MCF 10A (cell line): Measurements from ENCODE around the gene CYP4B1. TPM values are rescaled to one million over a fixed set of nuclear protein-coding genes. Genes with fewer than 3 reads are reported as not detected.
A peak's percentile ranks its signal among the peaks of the same experiment; 100 is the strongest.

Source experiments
- BruUV-seq: library from RNA; stranded (reverse); fragments of 400-500 nt; replicated peaks from 2 replicates; lab custom pipeline; 2021; lab: Mats Ljungman, UMichigan
- CTCF ChIA-PET: fragments of 300-600 bp; sonication (Branson Sonifier 250); formaldehyde crosslinking; extraction: SDS; loops from one replicate; lab custom pipeline; 2021; ENCODE audit warnings: antibody characterized with exemption, inconsistent platforms; lab: Yijun Ruan, JAX
- POLR2A ChIA-PET: fragments of 300-600, 350-650 bp; sonication (Branson Sonifier 250); formaldehyde crosslinking; extraction: SDS; loops from one replicate; lab custom pipeline; 2020; ENCODE audit warnings: antibody characterized with exemption, inconsistent platforms; lab: Yijun Ruan, JAX
- DNase-seq: peaks from one replicate; pipeline ENCODE4 v3.0.0-alpha.2; 2018; ENCODE audit not compliant: unreplicated experiment
- H3K27ac Mint-ChIP-seq: one replicate; pipeline ENCODE4 v1.8.0; 2022; ENCODE audit warnings: mild to moderate bottlenecking, low read depth, mixed read lengths; ENCODE audit not compliant: unreplicated experiment
- H3K27me3 Mint-ChIP-seq: one replicate; pipeline ENCODE4 v1.8.0; 2022; ENCODE audit warnings: mixed read lengths; ENCODE audit not compliant: insufficient read depth, unreplicated experiment
- H3K36me3 Mint-ChIP-seq: one replicate; pipeline ENCODE4 v1.8.0; 2022; ENCODE audit warnings: mild to moderate bottlenecking, moderate library complexity, mixed read lengths; ENCODE audit not compliant: insufficient read depth, unreplicated experiment
- H3K4me1 Mint-ChIP-seq: one replicate; pipeline ENCODE4 v1.8.0; 2022; ENCODE audit warnings: mixed read lengths; ENCODE audit not compliant: insufficient read depth, unreplicated experiment
- H3K4me3 Mint-ChIP-seq: one replicate; pipeline ENCODE4 v1.8.0; 2022; ENCODE audit warnings: mild to moderate bottlenecking, moderate library complexity, mixed read lengths; ENCODE audit not compliant: unreplicated experiment
- H3K9me3 Mint-ChIP-seq: one replicate; pipeline ENCODE4 v1.8.0; 2022; ENCODE audit warnings: mixed read lengths; ENCODE audit not compliant: unreplicated experiment
- intact Hi-C: fragments of 100-400 bp; cut with micrococcal nuclease; formaldehyde crosslinking; loops from 2 replicates; pipeline ENCODE4 v1.14.1; 2022
- total RNA-seq: library from RNA; stranded (reverse); gene quantifications from 2 replicates; pipeline ENCODE4 v1.2.3, GENCODE V29; 2022
- TF ChIP-seq, protein P1 (sequence below): fragments of 200-600 bp; IDR thresholded peaks from one replicate; pipeline ENCODE4 v1.8.0; 2022; ENCODE audit warnings: antibody characterized with exemption, mild to moderate bottlenecking; ENCODE audit not compliant: unreplicated experiment

The CYP4B1 gene
- total RNA-seq, 1 experiment from 2014 or later = 10.1 TPM

DNA sequence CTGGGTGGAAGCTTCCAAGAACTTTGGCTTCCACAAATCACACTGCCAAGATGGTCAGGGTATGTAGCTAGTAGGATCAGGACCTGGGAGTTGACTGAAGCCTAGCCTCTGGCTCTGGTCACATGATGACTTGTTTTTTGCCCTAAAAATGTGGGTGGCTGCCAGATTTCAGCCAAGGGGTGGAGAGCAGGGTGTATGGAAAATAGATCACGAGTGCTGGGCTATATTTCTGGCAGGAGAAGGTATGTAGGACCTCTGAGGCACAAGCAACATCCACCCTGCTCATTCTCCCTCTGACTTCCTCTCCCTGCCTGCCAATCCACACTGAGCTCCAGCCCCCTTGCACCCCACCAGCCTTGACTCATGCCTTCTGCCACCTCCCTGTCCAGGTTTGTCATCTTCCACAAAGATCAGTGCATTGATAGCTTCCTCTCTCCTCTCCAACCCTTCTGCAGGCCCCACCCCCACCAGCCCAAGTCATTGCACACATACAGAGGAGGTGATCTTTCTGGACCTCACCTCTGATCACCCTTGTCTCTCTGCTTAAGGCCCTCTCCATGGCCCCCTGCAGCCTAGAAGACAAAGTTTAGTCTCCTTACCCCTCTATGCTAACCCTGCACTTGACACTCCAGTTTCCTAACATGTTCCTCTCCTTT is 8.3 kb upstream of the CYP4B1 start:
- Mint-ChIP-seq H3K4me3 (no peak overlapping the region), H3K4me1 (peaks cover 12% of the 10 kb centered on the region), H3K36me3 (no peaks in the 10 kb centered on the region), H3K9me3 (no peaks in the 10 kb centered on the region), H3K27me3 (no peaks in the 10 kb centered on the region), H3K27ac (peak overlapping the region; percentile 68)
- DNase-seq = no peak
- ChIA-PET CTCF (interaction anchor here (1.2 kb wide), 1 partner anchor 43 kb away, joined by 6 read pairs; no protein-coding TSS in a partner anchor), POLR2A (interaction anchor here (0.7 to 1.3 kb wide), 2 partner anchors 16 to 31 kb away, joined by 3 to 4 read pairs; no protein-coding TSS in a partner anchor)
- TF ChIP-seq, protein P1, sequence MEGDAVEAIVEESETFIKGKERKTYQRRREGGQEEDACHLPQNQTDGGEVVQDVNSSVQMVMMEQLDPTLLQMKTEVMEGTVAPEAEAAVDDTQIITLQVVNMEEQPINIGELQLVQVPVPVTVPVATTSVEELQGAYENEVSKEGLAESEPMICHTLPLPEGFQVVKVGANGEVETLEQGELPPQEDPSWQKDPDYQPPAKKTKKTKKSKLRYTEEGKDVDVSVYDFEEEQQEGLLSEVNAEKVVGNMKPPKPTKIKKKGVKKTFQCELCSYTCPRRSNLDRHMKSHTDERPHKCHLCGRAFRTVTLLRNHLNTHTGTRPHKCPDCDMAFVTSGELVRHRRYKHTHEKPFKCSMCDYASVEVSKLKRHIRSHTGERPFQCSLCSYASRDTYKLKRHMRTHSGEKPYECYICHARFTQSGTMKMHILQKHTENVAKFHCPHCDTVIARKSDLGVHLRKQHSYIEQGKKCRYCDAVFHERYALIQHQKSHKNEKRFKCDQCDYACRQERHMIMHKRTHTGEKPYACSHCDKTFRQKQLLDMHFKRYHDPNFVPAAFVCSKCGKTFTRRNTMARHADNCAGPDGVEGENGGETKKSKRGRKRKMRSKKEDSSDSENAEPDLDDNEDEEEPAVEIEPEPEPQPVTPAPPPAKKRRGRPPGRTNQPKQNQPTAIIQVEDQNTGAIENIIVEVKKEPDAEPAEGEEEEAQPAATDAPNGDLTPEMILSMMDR = no peak
- no TSS peak for BruUV-seq
- intact Hi-C loops = no loop called here

DNA sequence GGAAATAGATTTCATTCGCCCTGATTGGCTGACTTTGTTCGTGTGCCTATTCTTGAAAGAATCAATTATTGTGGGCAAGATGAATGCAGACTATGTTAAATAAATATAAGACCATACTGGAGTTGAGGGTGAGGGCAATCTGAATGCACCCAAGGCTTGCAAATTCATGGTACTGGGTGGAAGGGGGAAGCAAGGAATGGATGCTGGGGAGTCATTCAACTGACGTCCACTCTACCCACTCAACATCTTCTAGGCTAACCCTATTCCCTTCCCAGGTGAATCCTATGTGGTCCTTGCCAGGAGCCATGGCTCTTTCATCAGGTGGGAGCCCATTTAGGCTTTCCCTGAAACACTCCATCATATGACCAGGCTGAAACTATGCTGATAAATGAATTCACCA is 5.7 kb upstream of the CYP4B1 start:
- intact Hi-C loops = no loop called here
- CTCF ChIA-PET = no interaction called here
- H3K4me3 Mint-ChIP-seq = no peak overlapping the region
- H3K4me1 Mint-ChIP-seq = peaks cover 12% of the 10 kb centered on the region
- no peaks in the 10 kb centered on the region for H3K36me3 Mint-ChIP-seq
- H3K9me3 Mint-ChIP-seq = no peaks in the 10 kb centered on the region
- no peak overlapping the region for H3K27ac Mint-ChIP-seq
- TF ChIP-seq, protein P1 = no peak
- no TSS peak for BruUV-seq
- no peak for DNase-seq
- H3K27me3 Mint-ChIP-seq = no peaks in the 10 kb centered on the region
- POLR2A ChIA-PET = no interaction called here

DNA sequence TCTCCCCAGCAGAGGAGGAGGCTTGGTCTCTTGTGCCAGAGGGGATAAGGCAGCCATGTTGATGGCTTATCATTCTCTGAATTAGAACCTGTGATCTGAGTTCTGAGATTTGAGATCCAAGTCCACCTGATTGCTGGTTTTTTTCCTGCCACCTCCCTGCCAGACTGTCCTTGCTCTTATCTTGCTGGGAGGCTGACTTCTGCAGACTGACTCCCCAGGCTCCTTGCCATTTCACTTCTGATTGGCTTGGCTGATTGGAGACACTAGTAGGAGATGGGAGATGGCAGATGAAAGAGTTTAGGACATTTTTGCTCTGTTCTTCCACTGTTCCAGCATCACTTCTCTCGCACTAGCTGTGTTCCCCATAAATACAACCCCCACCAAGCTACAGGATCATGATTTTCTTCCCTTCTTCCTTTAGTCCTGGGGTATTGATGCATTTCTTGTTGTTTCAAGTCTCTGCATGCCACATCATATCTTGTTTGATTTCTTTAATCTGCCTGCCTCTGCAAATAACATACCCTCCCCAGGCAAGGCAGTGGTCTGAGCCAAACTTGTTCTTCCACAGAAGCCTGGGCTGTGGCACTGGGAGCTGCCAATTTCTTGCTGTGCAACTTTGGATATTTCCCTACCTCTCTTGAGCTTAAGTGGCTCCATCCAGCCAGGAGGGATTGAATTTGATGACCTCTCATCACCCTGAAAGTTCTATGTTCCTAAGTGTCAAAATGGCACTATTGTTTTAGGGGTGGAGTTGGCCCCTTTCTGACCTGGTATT is 963 bp upstream of the CYP4B1 start:
- peaks cover 4% of the 10 kb centered on the region for H3K36me3 Mint-ChIP-seq
- peaks cover 6% of the 10 kb centered on the region for H3K4me1 Mint-ChIP-seq
- POLR2A ChIA-PET = interaction anchor here (1.6 to 2.3 kb wide), 2 partner anchors 9 to 48 kb away, joined by 6 to 13 read pairs; no protein-coding TSS in a partner anchor
- BruUV-seq = no TSS peak
- H3K27ac Mint-ChIP-seq = no peak overlapping the region
- TF ChIP-seq, protein P1 = no peak
- no peaks in the 10 kb centered on the region for H3K27me3 Mint-ChIP-seq
- no peaks in the 10 kb centered on the region for H3K9me3 Mint-ChIP-seq
- H3K4me3 Mint-ChIP-seq = no peak overlapping the region
- intact Hi-C loops = no loop called here
- DNase-seq = no peak
- CTCF ChIA-PET = interaction anchor here (0.7 to 2.2 kb wide), 3 partner anchors 11 to 204 kb away, joined by 3 to 9 read pairs (median 3); no protein-coding TSS in a partner anchor

DNA sequence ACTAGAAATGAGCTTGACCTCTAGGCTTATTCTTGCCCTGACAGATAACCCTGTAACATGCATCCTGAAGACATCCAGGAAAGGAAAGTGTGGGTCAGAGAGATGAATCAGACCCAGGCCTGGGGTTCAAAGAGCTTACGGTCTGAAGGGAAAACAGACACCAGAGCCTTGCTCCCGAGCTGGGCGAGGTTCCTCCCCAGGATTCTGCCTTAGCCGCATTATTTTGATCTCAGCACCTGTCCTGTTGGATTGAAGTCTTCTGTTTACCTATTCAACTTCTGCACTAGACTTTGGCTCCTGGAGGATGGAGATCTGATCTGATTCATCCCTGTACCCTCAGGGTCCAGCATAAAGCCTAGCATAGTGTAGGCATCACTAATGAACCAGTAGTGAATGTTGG is 1.9 kb downstream of the CYP4B1 start:
- Mint-ChIP-seq H3K27ac (no peak overlapping the region), H3K9me3 (no peaks in the 10 kb centered on the region), H3K27me3 (no peaks in the 10 kb centered on the region), H3K4me3 (peak overlapping the region; percentile 68), H3K4me1 (peaks cover 6% of the 10 kb centered on the region), H3K36me3 (peaks cover 4% of the 10 kb centered on the region)
- CTCF ChIA-PET = interaction anchor here (0.6 to 1.9 kb wide), 5 partner anchors 43 to 631 kb away, joined by 3 to 8 read pairs (median 3); no protein-coding TSS in a partner anchor
- no peak for DNase-seq
- TF ChIP-seq, protein P1 = no peak
- intact Hi-C loops = no loop called here
- BruUV-seq = no TSS peak
- POLR2A ChIA-PET = no interaction called here
